ENCODE data around the gene SLC25A14.

DNA sequence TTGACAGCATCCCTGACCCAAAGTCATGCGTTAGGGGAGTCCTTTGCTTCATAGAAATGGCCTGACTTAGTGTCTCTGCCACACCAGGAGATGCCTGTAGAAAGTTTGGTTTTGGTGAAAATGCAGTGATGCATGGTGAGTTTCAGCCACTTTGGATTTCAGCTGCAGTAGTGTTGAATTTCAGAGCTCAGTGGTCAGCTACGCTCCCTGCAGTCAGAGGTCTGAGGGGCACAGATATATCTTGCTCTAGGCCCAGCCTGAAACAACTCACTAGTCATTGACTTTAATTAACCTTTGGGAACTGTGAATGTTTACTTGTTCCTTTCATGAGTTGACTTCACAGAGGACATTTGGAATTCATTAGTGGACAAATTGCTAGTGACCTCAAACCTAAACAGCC, 79.5 kb downstream of the SLC25A14 start:
- no peak for TF ChIP-seq EZH2 (IDR thresholded peaks at IDR 0.05)
- TF ChIP-seq, protein P1, sequence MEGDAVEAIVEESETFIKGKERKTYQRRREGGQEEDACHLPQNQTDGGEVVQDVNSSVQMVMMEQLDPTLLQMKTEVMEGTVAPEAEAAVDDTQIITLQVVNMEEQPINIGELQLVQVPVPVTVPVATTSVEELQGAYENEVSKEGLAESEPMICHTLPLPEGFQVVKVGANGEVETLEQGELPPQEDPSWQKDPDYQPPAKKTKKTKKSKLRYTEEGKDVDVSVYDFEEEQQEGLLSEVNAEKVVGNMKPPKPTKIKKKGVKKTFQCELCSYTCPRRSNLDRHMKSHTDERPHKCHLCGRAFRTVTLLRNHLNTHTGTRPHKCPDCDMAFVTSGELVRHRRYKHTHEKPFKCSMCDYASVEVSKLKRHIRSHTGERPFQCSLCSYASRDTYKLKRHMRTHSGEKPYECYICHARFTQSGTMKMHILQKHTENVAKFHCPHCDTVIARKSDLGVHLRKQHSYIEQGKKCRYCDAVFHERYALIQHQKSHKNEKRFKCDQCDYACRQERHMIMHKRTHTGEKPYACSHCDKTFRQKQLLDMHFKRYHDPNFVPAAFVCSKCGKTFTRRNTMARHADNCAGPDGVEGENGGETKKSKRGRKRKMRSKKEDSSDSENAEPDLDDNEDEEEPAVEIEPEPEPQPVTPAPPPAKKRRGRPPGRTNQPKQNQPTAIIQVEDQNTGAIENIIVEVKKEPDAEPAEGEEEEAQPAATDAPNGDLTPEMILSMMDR (IDR thresholded peaks at IDR 0.05 in 2 of 3, conservative IDR thresholded peaks at IDR 0.05 in 1 of 3; ENCODE audit: borderline replicate concordance in 1 of 3, insufficient read depth in 1 of 3, low read depth in 2 of 3, low read length in 2 of 3): no peak
- TF ChIP-seq JUND (IDR thresholded peaks at IDR 0.05): no peak
- no peak for TF ChIP-seq POLR2A (IDR thresholded peaks at IDR 0.05; ENCODE audit: borderline replicate concordance, extremely low read depth, insufficient read depth, insufficient read length)
- TF ChIP-seq, protein P2, sequence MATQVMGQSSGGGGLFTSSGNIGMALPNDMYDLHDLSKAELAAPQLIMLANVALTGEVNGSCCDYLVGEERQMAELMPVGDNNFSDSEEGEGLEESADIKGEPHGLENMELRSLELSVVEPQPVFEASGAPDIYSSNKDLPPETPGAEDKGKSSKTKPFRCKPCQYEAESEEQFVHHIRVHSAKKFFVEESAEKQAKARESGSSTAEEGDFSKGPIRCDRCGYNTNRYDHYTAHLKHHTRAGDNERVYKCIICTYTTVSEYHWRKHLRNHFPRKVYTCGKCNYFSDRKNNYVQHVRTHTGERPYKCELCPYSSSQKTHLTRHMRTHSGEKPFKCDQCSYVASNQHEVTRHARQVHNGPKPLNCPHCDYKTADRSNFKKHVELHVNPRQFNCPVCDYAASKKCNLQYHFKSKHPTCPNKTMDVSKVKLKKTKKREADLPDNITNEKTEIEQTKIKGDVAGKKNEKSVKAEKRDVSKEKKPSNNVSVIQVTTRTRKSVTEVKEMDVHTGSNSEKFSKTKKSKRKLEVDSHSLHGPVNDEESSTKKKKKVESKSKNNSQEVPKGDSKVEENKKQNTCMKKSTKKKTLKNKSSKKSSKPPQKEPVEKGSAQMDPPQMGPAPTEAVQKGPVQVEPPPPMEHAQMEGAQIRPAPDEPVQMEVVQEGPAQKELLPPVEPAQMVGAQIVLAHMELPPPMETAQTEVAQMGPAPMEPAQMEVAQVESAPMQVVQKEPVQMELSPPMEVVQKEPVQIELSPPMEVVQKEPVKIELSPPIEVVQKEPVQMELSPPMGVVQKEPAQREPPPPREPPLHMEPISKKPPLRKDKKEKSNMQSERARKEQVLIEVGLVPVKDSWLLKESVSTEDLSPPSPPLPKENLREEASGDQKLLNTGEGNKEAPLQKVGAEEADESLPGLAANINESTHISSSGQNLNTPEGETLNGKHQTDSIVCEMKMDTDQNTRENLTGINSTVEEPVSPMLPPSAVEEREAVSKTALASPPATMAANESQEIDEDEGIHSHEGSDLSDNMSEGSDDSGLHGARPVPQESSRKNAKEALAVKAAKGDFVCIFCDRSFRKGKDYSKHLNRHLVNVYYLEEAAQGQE (IDR thresholded peaks at IDR 0.05; ENCODE audit: low read depth): no peak
- TF ChIP-seq RAD21 (IDR thresholded peaks at IDR 0.05; ENCODE audit: low read depth): no peak
- TF ChIP-seq POLR2AphosphoS5 (IDR thresholded peaks at IDR 0.05; ENCODE audit: low read depth, low read length): no peak
- TF ChIP-seq, protein P3, sequence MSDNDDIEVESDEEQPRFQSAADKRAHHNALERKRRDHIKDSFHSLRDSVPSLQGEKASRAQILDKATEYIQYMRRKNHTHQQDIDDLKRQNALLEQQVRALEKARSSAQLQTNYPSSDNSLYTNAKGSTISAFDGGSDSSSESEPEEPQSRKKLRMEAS (IDR thresholded peaks at IDR 0.05): no peak
- TF ChIP-seq EZH2phosphoT487 (IDR thresholded peaks at IDR 0.05; ENCODE audit: borderline replicate concordance): no peak
- TF ChIP-seq ZFX (IDR thresholded peaks at IDR 0.05): no peak
- TF ChIP-seq SIN3A (IDR thresholded peaks at IDR 0.05; ENCODE audit: low read depth): no peak
